HCT116 (cell line): ENCODE data around the gene KLK7.

Source experiments
- POLR2A ChIP-seq: IDR thresholded peaks from 2 replicates; pipeline ENCODE4 v1.7.0; 2011; ENCODE audit warnings: borderline replicate concordance; ENCODE audit not compliant: insufficient read depth, insufficient read length; ENCODE audit errors: extremely low read depth
- SIN3A ChIP-seq: IDR thresholded peaks from 2 replicates; pipeline ENCODE4 v1.6.1; 2012; ENCODE audit warnings: low read depth
- TF ChIP-seq, protein P1 (sequence below), 3 experiments: fragments of 200-600 bp in 1 of 3; sonication (generic) in 1 of 3; IDR thresholded peaks in 2 of 3; conservative IDR thresholded peaks in 1 of 3; 2 replicates each; pipeline ENCODE4 v1.5.1; 2012 to 2017; ENCODE audit warnings: low read depth in 2 of 3, low read length in 2 of 3, antibody characterized with exemption in 1 of 3, borderline replicate concordance in 1 of 3, control low read depth in 1 of 3, mild to moderate bottlenecking in 1 of 3, mixed read lengths in 1 of 3, mixed run types in 1 of 3, moderate library complexity in 1 of 3; ENCODE audit not compliant: insufficient read depth in 1 of 3
- TF ChIP-seq, protein P2 (sequence below): IDR thresholded peaks from 2 replicates; pipeline ENCODE4 v1.6.1; 2012

DNA sequence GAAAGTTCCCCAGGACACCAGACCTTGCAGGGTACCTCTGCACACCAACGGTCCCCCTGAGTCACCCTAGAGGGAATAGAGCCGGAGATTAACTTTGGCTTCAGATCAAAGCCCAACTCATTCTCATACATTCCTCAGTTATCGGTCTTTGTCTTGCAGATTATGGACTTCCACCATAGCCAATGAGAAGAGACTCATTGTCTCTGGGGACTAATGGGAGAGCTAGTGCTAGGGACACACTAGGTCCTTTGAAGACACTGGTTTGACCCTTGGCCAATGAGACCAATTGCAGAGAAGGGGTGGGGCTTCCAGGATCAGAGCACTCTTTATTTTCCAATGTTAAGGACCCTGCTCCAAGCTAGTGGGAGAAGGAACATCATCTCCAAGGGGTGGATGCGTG, 6.1 kb downstream of the KLK7 start:
- TF ChIP-seq, protein P1, sequence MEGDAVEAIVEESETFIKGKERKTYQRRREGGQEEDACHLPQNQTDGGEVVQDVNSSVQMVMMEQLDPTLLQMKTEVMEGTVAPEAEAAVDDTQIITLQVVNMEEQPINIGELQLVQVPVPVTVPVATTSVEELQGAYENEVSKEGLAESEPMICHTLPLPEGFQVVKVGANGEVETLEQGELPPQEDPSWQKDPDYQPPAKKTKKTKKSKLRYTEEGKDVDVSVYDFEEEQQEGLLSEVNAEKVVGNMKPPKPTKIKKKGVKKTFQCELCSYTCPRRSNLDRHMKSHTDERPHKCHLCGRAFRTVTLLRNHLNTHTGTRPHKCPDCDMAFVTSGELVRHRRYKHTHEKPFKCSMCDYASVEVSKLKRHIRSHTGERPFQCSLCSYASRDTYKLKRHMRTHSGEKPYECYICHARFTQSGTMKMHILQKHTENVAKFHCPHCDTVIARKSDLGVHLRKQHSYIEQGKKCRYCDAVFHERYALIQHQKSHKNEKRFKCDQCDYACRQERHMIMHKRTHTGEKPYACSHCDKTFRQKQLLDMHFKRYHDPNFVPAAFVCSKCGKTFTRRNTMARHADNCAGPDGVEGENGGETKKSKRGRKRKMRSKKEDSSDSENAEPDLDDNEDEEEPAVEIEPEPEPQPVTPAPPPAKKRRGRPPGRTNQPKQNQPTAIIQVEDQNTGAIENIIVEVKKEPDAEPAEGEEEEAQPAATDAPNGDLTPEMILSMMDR (IDR thresholded peaks at IDR 0.05 in 2 of 3, conservative IDR thresholded peaks at IDR 0.05 in 1 of 3; ENCODE audit: borderline replicate concordance in 1 of 3, insufficient read depth in 1 of 3, low read depth in 2 of 3, low read length in 2 of 3), result no peak
- TF ChIP-seq POLR2A (no peak), SIN3A (no peak)
- TF ChIP-seq, protein P2, sequence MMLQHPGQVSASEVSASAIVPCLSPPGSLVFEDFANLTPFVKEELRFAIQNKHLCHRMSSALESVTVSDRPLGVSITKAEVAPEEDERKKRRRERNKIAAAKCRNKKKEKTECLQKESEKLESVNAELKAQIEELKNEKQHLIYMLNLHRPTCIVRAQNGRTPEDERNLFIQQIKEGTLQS, result no peak
